Measurements from ENCODE around the gene PIK3R2.

The PIK3R2 gene

DNA sequence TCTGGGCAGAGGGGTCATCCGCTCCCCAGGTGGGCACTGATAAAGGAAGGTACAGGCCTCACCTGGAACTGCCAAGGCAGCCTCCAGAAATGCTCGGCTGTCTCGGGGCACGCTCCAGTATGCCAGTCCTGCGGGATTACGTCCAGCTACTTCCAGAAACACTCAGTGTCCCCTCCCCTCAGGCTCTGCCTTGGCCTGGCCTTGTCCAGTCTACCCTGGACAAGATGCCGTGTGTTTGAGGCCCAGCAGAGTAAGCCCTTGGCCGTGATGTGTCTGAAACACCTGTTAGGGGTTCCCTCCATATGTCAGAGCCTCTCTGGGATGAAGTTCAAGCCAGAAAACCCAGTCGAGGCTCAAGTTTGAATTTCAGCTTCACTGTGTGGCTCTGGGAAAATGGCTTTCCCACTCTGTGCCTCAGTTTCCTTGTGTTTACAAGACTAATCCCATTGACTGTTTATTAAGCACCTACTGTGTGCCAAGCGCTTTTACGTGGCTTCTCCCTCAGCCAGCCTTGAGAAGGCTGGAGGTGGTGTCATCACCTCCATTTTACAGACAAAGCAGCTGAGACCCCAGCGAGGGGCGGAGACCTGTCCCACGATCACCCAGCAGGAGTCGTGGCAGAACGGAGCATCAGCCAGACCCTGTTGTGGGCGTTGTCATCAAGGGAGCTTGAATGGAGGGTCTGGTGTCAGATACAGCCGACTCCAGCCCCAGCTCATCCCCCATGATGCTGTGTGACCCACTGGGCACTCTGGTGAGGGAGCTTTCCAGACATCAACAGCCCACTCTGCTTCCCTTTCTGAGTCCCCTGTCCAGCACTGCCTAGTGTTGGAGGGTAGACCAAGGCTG is 2.0 kb upstream of the PIK3R2 start:
- no peak for DNase-seq (ENCODE audit: low read depth)
- H3K4me3 ChIP-seq (ENCODE audit: low read depth, low read length), result no peak overlapping the region
- TF ChIP-seq, protein P1, sequence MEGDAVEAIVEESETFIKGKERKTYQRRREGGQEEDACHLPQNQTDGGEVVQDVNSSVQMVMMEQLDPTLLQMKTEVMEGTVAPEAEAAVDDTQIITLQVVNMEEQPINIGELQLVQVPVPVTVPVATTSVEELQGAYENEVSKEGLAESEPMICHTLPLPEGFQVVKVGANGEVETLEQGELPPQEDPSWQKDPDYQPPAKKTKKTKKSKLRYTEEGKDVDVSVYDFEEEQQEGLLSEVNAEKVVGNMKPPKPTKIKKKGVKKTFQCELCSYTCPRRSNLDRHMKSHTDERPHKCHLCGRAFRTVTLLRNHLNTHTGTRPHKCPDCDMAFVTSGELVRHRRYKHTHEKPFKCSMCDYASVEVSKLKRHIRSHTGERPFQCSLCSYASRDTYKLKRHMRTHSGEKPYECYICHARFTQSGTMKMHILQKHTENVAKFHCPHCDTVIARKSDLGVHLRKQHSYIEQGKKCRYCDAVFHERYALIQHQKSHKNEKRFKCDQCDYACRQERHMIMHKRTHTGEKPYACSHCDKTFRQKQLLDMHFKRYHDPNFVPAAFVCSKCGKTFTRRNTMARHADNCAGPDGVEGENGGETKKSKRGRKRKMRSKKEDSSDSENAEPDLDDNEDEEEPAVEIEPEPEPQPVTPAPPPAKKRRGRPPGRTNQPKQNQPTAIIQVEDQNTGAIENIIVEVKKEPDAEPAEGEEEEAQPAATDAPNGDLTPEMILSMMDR (conservative IDR thresholded peaks at IDR 0.05; ENCODE audit: low read depth, low read length), result no peak

DNA sequence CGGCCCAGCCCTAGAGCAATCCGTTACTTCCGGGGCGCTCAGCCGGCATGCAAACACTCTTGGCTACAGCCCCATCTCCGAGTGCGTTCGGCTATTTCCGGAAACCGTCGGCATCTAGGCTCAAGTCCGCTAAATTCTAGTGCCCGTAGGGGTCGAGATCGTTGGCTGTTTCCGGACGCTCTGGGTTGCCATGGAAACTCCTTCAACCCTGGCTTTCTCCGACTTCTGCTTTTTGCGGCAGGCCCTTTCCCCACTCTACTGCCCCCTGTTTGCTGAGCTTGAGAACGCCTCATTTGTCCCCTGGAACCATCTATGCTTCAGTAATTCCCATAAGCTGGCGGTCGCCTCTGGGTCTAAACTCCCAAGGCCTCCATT is 534 bp upstream of the PIK3R2 start:
- peak; percentile 99 for DNase-seq (ENCODE audit: low read depth)
- TF ChIP-seq, protein P1 (conservative IDR thresholded peaks at IDR 0.05; ENCODE audit: low read depth, low read length), result peak; percentile 79
- H3K4me3 ChIP-seq (ENCODE audit: low read depth, low read length), result peak overlapping the region; percentile 67

DNA sequence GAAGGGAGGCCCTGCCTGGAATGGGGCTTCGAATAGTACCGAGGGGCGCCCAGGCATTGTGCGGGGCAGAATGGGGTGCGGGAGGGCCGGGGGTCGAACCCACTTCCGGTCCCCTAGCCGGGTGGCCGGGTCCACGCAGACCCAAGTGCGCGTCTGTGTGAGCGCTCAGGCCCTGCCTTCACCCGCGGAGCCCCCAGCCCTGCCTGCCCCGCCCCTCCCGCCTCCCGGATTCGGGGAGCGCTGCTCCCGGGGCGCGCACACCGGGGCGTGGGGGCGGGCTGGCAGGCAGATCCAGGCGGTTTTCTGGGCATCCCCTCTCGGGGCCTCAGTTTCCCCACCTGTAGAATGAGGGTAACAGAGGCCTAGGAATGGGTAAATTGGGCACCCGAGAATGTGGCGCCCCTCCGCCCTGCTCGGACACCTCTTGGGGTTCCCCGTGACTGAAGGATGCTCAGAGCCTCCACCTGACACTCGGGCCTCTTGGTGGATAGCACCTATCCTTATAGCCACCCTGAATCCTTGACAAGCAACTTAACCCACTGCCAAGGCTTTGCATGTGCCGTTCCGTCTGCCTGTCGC is 682 bp downstream of the PIK3R2 start:
- no peak for DNase-seq (ENCODE audit: low read depth)
- TF ChIP-seq, protein P1 (conservative IDR thresholded peaks at IDR 0.05; ENCODE audit: low read depth, low read length), result no peak
- peak overlapping the region; percentile 89 for H3K4me3 ChIP-seq (ENCODE audit: low read depth, low read length)

- no peak for DNase-seq (ENCODE audit: low read depth)
- TF ChIP-seq, protein P1 (conservative IDR thresholded peaks at IDR 0.05; ENCODE audit: low read depth, low read length), result no peak
- no peak overlapping the region for H3K4me3 ChIP-seq (ENCODE audit: low read depth, low read length)
Measured at GRCh38 chr19:18155095-18156087, 2.4 kb downstream of the PIK3R2 start.

DNA sequence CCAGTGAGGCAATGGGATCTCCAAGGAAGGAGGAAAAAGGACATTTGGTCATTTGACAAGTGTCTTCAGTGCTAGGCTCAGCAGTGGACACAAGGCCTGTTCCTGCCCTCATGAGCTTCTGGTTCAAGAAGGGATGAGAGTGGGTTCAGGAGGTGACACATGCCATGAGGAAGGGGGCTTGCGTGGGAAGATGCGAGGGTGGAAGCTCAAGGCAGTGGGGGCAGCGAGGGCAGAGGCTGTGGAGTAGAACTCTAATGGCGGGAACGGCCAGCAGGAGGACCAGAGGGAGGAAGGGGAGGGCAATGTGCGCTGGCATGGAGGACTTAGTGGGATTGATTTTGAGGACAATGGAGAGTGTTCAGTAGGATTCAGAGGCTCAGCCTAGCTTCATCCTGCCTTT is 3.3 kb downstream of the PIK3R2 start:
- TF ChIP-seq, protein P1 (conservative IDR thresholded peaks at IDR 0.05; ENCODE audit: low read depth, low read length), result no peak
- no peak for DNase-seq (ENCODE audit: low read depth)
- no peak overlapping the region for H3K4me3 ChIP-seq (ENCODE audit: low read depth, low read length)

GRCh38 chr19:18156841-18157464 is 4.0 kb downstream of the PIK3R2 start:
- no peak overlapping the region for H3K4me3 ChIP-seq (ENCODE audit: low read depth, low read length)
- TF ChIP-seq, protein P1 (conservative IDR thresholded peaks at IDR 0.05; ENCODE audit: low read depth, low read length), result no peak
- peak; percentile 95 for DNase-seq (ENCODE audit: low read depth)
